IPS-11a (cell line): ENCODE measurements around the gene PRMT2.

Experiments
- H3K4me3 ChIP-seq: one replicate; pipeline ENCODE4 v1.5.1; 2013; ENCODE audit warnings: low read depth, low read length, control low read depth

Gene PRMT2

GRCh38 chr21:46635324-46636180, at the start of gene PRMT2:
Gene PRMT2, plus strand, starts transcription at chr21:46635674. Its CDS starts 1,278 bp downstream, at chr21:46636952.
- H3K4me3 ChIP-seq = peak within 1 kb of the TSS; percentile 98

DNA sequence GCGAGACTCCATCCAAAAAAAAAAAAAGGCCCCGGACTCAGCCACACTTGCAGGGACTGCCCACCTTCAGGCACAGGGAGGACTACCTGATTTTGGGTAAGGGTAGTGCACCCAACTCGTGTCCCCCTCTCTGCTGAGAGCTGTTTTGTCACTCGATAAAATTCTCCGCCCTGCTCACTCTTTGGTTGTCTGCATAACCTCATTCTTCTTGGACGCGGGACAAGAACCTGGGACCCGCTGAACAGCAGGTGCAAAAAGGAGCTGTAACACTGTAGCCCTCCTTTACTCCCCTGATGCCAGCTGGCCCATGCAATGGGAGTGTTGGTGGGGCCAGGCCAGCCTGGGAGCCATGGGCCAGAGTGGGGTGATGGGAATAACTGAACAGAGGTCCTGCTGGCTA, 41.2 kb upstream of the PRMT2 start:
- H3K4me3 ChIP-seq = no peak overlapping the region

DNA sequence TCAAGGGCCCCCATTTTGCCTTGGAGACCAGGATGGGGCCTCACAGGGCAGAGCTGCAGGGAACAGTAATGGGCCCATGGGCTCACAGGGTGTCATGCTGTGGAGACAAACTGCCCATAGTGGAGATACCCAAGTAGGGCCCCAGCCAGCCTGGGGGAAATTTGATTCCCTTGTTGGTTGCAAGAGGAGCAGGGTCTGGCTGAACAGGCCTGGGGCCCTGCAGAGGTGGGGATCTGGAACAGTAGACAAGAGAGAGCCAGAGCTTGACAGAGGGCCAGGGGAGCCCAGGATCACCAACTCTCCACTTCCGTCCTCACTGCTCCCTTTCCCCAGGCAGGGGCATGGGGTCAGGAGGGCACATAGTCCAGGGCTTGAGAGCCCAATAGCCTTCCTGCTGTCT, 39.3 kb upstream of the PRMT2 start:
- H3K4me3 ChIP-seq = no peak overlapping the region

DNA sequence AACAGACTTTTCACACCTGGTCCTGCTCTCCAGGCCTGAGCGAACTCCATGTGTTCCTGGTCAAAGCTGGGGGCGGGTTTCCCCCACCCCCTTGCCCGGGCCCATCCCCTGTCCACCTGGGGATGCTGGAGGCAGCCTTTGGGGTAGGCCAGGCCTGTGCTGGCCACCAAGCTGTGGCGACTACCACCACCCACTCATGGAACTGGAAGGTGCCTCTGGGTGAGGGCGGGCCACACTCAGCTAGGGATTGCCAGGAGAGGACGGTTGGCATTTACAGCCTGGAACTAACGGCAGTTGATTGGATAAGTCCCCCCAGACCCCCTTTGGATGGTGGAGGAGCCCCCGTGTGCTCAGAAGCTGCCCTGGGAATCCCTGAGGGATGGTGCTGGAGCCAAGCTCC, 38.4 kb upstream of the PRMT2 start:
- no peak overlapping the region for H3K4me3 ChIP-seq

DNA sequence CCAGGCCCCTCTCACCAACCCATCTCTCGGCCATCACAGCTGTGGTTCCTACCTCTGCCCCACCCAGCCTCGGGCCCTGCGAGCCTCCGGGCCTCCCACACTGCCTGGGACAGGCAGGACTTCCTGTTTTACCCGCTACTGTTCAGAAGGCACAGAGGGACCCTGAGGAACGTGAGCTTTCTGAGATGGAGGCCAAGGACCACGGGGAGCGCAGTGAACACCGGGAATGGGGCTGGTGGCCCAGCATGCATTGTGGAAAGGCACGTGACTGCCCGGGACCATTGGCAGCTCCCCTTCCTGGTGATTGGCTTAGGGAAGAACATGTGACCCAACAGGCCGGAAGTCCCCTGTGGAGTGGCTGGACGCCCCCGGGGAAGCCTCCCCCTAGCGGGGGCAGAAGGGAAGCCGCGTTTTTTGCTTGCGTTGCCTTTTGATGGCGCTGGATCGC, 37.6 kb upstream of the PRMT2 start:
- H3K4me3 ChIP-seq = no peak overlapping the region

DNA sequence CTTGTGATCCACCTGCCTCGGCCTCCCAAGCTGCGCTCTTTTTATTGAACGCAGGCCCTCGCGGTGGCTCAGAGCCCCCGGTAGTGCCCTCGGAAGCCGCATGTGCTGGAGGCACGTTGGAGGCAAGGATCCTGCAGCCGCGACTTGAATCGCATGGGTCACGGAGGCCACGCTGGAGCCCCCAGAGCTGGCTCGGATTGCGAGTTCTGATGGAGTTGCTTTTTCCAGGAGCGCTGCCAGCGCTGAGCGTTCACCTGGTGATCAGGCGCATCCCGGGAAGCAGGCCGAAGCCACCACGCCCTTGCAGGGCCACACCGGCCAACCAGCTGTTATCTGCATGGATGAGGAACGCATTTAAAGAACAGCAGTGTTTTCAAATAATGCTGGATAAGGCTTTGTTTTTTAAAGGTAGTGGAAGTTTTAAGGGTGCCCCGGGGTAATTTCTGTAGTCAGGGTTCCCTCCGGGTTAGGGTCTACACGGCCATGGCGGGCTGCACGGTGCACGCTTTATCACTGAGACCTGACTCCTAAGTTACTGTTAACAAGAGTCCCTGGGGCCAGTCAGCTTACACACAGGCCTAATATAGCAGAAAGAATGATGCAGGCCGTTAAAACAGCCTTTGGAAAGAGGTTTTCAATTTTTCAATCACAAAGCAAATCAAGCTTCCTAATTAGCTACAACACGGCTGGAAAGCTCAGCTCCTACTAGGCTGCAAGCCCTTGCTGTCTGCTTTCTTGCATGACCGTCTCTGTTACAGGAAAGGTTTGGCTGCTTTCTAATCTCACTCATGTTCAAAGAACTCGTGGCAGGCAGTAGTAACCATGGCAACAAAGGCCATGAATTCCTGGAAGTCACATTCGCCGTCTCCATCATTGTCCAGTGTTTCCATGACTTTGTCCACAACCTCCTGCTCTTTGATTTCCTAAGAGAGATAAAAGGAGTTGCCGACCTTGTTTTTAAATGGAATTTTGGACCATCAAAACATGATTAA, 36.6 kb upstream of the PRMT2 start:
- H3K4me3 ChIP-seq = no peak overlapping the region

- H3K4me3 ChIP-seq = no peak overlapping the region
Observed at GRCh38 chr21:46600305-46600704, 35.2 kb upstream of the PRMT2 start.

DNA sequence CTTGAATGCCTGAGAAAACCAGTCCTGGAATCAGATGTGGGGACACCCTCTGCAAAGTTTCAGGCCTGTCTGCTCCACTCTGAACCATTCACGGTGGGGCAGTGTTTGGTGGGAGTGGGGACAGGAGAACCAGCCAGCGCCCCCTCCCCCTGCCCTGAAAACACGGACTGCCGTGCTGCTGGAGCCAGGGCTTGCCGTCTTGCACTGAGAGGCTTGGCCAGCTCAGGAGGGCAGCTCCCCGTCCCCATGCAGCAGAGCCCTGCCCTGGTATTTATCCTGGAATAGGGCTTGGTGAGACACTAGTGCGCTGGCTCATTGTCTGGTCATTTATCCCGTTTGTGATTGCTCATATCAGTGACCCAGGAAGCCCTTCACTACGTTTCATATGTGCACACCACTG, 34.5 kb upstream of the PRMT2 start:
- no peak overlapping the region for H3K4me3 ChIP-seq

DNA sequence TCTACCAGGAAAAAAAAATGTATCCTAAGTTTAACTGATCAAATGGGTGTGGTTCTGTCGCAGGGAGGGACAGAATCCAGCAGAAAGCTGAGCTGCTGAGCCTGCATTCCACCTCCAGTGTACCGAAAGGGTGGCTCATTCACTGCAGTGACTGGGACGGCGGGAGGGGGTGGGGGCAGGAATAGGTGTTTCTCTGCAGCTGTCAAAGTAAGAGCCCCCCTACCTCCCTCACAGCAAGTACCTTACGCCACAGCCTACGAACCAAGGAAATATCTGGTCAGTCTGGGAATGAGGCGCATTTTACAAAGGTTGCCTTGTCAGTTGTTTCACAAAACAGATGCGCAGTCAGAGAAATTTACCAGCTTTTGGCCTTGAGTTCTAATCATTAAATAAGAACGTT, 32.2 kb upstream of the PRMT2 start:
- no peak overlapping the region for H3K4me3 ChIP-seq

DNA sequence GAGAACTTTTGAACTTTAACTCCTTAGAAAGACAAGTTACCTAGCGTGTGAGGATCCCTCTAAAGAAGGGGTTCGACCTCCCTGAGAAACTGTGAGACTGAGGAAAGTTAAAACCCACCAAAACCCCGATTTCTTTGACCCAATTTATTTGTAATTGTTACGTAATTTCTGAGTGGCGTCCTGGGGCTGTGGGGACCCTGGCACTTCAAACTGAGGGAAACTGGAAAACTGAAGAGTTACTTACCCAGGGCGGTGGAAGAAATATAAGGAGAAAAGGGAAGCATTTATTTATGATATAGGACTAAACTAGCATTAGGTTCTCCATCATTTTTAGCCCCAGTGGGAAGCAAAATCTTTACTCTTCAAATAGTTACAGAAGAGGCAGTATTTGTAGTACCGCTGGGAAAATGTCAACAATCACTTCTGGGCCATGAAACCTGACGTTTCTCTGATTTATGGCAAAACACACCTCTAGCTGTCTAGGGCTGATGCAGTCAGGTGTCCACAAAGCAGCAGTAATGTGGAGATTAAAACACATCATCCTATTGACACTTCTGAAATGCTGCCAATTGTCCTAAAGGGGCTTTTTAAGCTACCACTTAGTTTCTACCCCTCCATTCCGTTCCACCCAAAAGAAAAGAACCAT, 31.0 kb upstream of the PRMT2 start:
- H3K4me3 ChIP-seq = no peak overlapping the region

DNA sequence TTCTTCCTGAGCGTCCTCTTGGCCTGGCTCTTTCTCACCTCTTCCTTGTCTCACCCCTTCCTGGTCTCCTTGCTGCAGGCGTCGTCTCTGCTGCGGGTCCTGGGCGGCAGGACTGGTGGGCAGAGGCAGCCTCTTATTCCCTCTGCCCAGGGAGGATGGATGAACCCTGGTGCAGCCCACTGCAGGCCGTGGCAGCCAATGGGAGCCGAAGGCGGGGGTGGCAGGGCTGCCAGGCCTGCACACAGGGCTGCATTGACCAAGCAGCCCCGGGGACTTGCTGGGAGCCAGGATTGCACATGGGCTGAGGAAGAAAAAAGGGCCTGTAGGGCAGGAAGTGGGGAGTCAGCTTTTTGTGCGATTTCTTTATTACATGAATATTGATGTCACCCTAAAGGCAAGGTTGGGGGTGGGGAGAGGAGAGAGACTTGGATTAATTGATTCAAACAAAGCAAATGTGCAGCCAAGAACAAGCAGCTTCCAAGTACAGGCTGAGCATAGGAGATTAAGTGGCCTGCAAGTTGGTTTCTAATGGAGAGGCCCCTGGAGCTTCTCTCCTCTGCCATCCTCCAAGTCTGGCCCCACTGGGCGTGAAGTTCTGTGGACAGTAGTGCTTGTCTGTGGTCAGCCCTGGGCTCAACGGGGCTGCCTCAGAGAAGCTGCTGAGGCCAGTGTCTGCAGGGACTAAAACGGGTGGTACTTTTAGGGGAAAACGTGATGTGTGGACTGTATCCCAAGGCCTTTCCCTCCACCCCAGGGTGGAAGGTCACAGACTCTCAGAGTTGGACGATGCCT, 30.3 kb upstream of the PRMT2 start, which contains the start of gene S100B:
Gene S100B, minus strand, starts transcription at position 108 of the 792 bp plus-strand sequence. CDS start 2,667 bp downstream, outside the sequence.
- H3K4me3 ChIP-seq = no peak within 1 kb of the TSS

DNA sequence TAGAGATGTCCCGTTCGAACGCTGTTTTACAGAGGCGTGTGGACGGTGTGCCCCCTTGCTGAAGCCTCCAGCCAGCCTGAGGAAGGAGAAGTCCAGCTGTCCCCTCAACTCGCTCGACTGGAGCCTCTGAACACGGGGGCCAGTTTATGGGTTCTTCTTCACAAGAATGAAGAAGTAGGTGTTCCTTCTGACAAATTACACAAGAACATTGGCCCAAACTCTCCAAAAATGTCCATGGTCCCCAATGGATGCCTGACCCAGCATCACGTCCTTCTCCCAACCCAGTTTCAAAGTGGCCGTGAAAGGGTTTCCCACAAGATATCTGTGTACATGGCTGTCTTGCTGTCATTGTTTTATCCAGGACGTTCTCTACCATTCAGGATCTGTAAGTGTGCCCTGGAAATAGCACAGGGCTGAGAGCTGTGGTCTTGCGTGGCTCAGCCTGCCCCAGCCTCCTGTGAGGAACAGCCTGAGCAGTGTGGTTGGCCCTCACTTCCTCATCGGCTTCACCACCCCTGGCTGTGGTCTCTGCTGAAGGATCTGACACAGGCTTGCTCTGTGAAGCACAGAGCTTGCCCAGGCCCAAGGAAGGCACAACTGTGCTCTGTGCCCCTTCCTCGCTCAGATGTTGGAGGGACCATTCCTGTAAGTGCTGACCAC, 29.6 kb upstream of the PRMT2 start:
- no peak overlapping the region for H3K4me3 ChIP-seq

- no peak overlapping the region for H3K4me3 ChIP-seq
Observed at GRCh38 chr21:46606427-46606813, 29.1 kb upstream of the PRMT2 start.

GRCh38 chr21:46607636-46608035, 27.8 kb upstream of the PRMT2 start:
- H3K4me3 ChIP-seq = no peak overlapping the region

DNA sequence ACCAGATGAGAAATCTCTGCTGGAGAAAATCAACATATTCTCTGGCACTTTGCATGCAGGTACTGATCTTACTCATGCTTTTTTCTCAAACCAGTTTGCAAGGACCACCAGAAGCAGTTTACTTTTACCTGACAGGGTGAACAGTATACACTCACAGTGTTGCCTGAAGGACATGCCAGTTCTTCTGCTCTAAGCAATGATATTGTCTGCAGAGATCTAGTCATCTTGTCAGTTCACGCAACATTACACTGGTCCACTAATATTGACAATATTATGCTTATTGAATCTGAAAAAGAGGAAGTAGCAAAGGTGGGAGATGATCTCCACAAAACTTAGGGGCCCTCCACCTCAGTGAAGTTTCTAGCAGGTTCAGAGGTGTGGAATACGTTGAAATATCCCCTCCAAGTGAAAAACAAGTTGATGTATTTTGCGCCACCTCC, 26.8 kb upstream of the PRMT2 start:
- H3K4me3 ChIP-seq = no peak overlapping the region

- H3K4me3 ChIP-seq = no peak overlapping the region
Observed at GRCh38 chr21:46610018-46610701, 25.3 kb upstream of the PRMT2 start.

GRCh38 chr21:46613391-46613790, 22.1 kb upstream of the PRMT2 start:
- H3K4me3 ChIP-seq = no peak overlapping the region

GRCh38 chr21:46616050-46616449, 19.4 kb upstream of the PRMT2 start:
- H3K4me3 ChIP-seq = no peak overlapping the region

DNA sequence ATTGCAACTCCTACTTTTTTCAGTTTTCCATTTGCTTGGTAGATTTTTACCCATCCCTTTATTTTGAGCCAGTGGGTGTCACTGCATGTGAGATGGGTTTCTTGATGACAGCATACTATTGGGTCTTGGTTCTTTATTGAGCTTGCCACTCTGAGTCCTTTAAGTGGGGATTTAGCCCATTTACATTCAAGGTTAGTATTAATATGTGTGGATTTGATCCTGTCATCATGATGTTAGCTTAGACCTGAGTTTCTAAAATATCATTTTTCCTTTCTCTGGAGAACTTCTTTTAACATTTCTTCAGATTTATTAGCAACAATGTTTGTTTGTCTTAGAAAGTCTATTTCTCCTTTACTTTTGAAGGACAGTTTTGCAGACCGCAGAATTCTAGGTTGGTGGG, 18.8 kb upstream of the PRMT2 start:
- no peak overlapping the region for H3K4me3 ChIP-seq
